Measurements from ENCODE around the gene CEP112. TPM values are rescaled to one million over a fixed set of nuclear protein-coding genes. Genes with fewer than 3 reads are reported as not detected.

CEP112 gene
- total and polyA plus RNA-seq, 7 experiments from 2014 or later: 0.08 to 2.5 (median 0.66) TPM; not detected in 1

DNA sequence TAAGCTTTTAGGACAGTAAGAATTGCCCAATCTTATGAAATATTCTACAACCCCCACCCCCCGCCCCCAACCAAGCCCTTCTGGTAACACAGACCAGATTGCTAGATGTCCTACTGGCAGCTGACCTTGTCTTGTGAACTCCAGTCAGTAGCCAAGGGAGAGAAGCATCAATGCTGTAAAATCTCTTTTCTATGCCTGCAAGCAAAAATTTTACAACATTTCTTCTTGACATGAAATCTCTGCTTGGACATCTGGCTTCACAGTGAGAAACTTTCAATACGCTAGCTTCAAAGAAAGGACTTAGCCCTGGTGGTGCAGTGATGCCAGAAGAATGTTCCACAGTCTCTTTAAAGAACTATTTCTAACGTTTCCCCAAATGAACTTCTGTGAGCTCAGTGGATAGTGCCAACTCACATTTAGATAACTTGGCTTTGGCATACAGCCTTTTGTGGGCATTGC lies 461.2 kb downstream of the CEP112 start:
- intact Hi-C loops (cut with micrococcal nuclease): no loop called here
- POLR2A ChIA-PET: no interaction called here
- H3K4me3 ChIP-seq (ENCODE audit: low read length): no peak overlapping the region
- Mint-ChIP-seq H3K4me3 (no peak overlapping the region), H3K36me3 (peaks cover 0 to 5% (median 0%) of the 10 kb centered on the region in 5 donors), H3K4me1 (peaks cover 6 to 32% (median 26%) of the 10 kb centered on the region in 7 donors), H3K27ac (no peak overlapping the region), H3K27me3 (peaks cover 0 to 4% (median 0%) of the 10 kb centered on the region in 5 donors), H3K9me3 (peaks cover 0 to 3% (median 0%) of the 10 kb centered on the region in 11 donors)
- H3K36me3 ChIP-seq (ENCODE audit: control insufficient read depth in 2 of 3, insufficient read depth in 3 of 3, low read length in 3 of 3): no peaks in the 10 kb centered on the region
- CTCF ChIA-PET: interaction anchor here (0.6 kb wide), 1 partner anchor 471 kb away, joined by 5 read pairs; no protein-coding TSS in a partner anchor
- H3K4me1 ChIP-seq (ENCODE audit: control insufficient read depth in 2 of 2, insufficient read depth in 2 of 2, low read length in 2 of 2): peaks cover 0 to 20% of the 10 kb centered on the region in 2 donors
- no peak for DNase-seq
- no peak for ATAC-seq
- no peak overlapping the region for H3K27ac ChIP-seq (ENCODE audit: low read depth, low read length)
- no peaks in the 10 kb centered on the region for H3K27me3 ChIP-seq (ENCODE audit: control insufficient read depth in 2 of 2, insufficient read depth in 2 of 2, low read length in 2 of 2)
- H3K9me3 ChIP-seq (ENCODE audit: control insufficient read depth in 2 of 3, low read length in 3 of 3): no peaks in the 10 kb centered on the region

DNA sequence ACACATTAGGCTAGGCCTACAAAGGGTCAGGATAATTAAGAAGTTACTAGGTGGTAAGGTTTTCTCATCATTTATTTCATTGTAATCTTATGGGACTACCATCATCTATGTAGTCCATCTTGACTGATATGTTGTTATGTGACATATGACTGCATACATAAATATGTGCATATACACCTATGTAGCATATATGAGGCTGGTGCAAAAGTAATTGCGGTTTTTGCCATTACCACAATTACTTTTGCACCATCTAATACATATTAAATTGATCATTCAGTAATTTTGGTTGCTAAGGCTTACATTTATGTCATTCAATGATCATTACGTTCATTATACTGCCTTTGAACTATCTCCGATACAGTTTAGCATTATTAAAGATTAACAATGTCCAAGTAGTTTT lies 462.7 kb downstream of the CEP112 start:
- no peak for ATAC-seq
- no peak overlapping the region for H3K27ac ChIP-seq (ENCODE audit: low read depth, low read length)

DNA sequence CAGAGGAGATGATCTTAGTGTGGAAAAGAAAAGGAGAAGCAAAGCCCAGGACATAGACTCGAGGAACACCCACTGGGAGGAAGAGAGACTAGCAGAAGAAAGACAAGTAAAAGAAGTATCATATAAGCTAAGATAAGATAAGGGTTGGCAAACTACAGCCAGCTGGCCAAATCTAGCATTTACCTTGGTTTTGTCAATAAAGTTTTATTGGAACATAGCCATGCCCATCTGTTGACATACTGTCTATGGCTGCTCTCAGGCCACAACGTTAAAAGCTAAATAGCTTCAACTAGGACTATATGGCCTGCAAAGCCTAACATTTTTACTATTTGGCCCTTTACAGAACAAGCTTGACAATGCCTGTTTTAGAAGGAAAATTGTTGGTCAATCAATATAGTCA lies 464.1 kb downstream of the CEP112 start:
- Histone ChIP-seq H3K27me3 (ENCODE audit: control insufficient read depth in 2 of 2, insufficient read depth in 2 of 2, low read length in 2 of 2) (no peaks in the 10 kb centered on the region), H3K36me3 (ENCODE audit: control insufficient read depth in 2 of 3, insufficient read depth in 3 of 3, low read length in 3 of 3) (no peaks in the 10 kb centered on the region), H3K27ac (ENCODE audit: low read depth, low read length) (no peak overlapping the region), H3K4me1 (ENCODE audit: control insufficient read depth in 2 of 2, insufficient read depth in 2 of 2, low read length in 2 of 2) (peaks cover 0 to 16% of the 10 kb centered on the region in 2 donors), H3K4me3 (ENCODE audit: low read length) (no peak overlapping the region), H3K9me3 (ENCODE audit: control insufficient read depth in 2 of 3, low read length in 3 of 3) (no peaks in the 10 kb centered on the region)
- Mint-ChIP-seq H3K4me3 (no peak overlapping the region), H3K4me1 (peaks cover 3 to 20% (median 19%) of the 10 kb centered on the region in 7 donors), H3K27ac (peak overlapping the region in 1 of 9 donors; percentile 25), H3K27me3 (peaks cover 0 to 4% (median 0%) of the 10 kb centered on the region in 5 donors), H3K36me3 (peaks cover 0 to 5% (median 0%) of the 10 kb centered on the region in 5 donors), H3K9me3 (peaks cover 0 to 3% (median 0%) of the 10 kb centered on the region in 11 donors)
- ChIA-PET CTCF (no interaction called here), POLR2A (no interaction called here)
- DNase-seq (no peak), ATAC-seq (no peak)
- intact Hi-C loops (cut with micrococcal nuclease): no loop called here

More for the DNA sequence above, 462.7 kb downstream of the CEP112 start:
- no peaks in the 10 kb centered on the region for H3K27me3 ChIP-seq (ENCODE audit: control insufficient read depth in 2 of 2, insufficient read depth in 2 of 2, low read length in 2 of 2)
- Mint-ChIP-seq H3K27me3 (peaks cover 0 to 4% (median 0%) of the 10 kb centered on the region in 5 donors), H3K36me3 (peaks cover 0 to 5% (median 0%) of the 10 kb centered on the region in 5 donors), H3K27ac (no peak overlapping the region), H3K4me3 (no peak overlapping the region), H3K4me1 (peaks cover 6 to 28% (median 26%) of the 10 kb centered on the region in 7 donors), H3K9me3 (peaks cover 0 to 3% (median 0%) of the 10 kb centered on the region in 11 donors)
- ChIA-PET POLR2A (no interaction called here), CTCF (interaction anchor here (0.5 to 0.7 kb wide), 2 partner anchors 31 to 37 kb away, joined by 3 to 4 read pairs; no protein-coding TSS in a partner anchor)
- no peaks in the 10 kb centered on the region for H3K36me3 ChIP-seq (ENCODE audit: control insufficient read depth in 2 of 3, insufficient read depth in 3 of 3, low read length in 3 of 3)
- peaks cover 0 to 20% of the 10 kb centered on the region in 2 donors for H3K4me1 ChIP-seq (ENCODE audit: control insufficient read depth in 2 of 2, insufficient read depth in 2 of 2, low read length in 2 of 2)
- no peaks in the 10 kb centered on the region for H3K9me3 ChIP-seq (ENCODE audit: control insufficient read depth in 2 of 3, low read length in 3 of 3)
- no peak for DNase-seq
- H3K4me3 ChIP-seq (ENCODE audit: low read length): no peak overlapping the region
- intact Hi-C loops (cut with micrococcal nuclease): no loop called here

DNA sequence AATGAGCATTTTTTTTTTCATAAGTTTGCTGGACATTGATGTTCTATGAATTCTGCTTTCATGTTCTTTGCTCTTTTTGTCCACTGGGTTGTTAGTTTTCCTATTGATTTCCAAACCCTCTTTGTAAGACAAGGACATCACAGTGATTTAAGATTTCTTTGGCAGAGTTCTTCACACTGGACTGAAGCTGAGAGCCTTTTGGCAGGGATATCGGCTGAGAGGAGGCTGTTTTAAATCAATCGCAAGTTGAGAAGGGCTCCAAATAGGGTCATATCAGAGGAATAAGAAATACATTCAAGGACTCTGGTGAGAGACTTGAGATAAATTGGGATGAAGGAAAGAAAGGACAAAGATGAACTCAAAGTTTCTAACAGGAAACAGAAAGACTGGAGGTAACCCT lies 464.7 kb downstream of the CEP112 start:
- Histone ChIP-seq H3K27me3 (ENCODE audit: control insufficient read depth in 2 of 2, insufficient read depth in 2 of 2, low read length in 2 of 2) (no peaks in the 10 kb centered on the region), H3K9me3 (ENCODE audit: control insufficient read depth in 2 of 3, low read length in 3 of 3) (no peaks in the 10 kb centered on the region), H3K36me3 (ENCODE audit: control insufficient read depth in 2 of 3, insufficient read depth in 3 of 3, low read length in 3 of 3) (no peaks in the 10 kb centered on the region), H3K4me3 (ENCODE audit: low read length) (no peak overlapping the region), H3K27ac (ENCODE audit: low read depth, low read length) (no peak overlapping the region), H3K4me1 (ENCODE audit: control insufficient read depth in 2 of 2, insufficient read depth in 2 of 2, low read length in 2 of 2) (peaks cover 0 to 10% of the 10 kb centered on the region in 2 donors)
- H3K4me1 Mint-ChIP-seq: peaks cover 0 to 14% (median 13%) of the 10 kb centered on the region in 7 donors
- H3K36me3 Mint-ChIP-seq: peaks cover 0 to 5% (median 0%) of the 10 kb centered on the region in 5 donors
- H3K9me3 Mint-ChIP-seq: peaks cover 0 to 3% (median 0%) of the 10 kb centered on the region in 11 donors
- peaks cover 0 to 4% (median 0%) of the 10 kb centered on the region in 5 donors for H3K27me3 Mint-ChIP-seq
- ChIA-PET CTCF (no interaction called here), POLR2A (no interaction called here)
- no peak for DNase-seq
- H3K27ac Mint-ChIP-seq: no peak overlapping the region
- intact Hi-C loops (cut with micrococcal nuclease): no loop called here
- H3K4me3 Mint-ChIP-seq: no peak overlapping the region
- no peak for ATAC-seq

DNA sequence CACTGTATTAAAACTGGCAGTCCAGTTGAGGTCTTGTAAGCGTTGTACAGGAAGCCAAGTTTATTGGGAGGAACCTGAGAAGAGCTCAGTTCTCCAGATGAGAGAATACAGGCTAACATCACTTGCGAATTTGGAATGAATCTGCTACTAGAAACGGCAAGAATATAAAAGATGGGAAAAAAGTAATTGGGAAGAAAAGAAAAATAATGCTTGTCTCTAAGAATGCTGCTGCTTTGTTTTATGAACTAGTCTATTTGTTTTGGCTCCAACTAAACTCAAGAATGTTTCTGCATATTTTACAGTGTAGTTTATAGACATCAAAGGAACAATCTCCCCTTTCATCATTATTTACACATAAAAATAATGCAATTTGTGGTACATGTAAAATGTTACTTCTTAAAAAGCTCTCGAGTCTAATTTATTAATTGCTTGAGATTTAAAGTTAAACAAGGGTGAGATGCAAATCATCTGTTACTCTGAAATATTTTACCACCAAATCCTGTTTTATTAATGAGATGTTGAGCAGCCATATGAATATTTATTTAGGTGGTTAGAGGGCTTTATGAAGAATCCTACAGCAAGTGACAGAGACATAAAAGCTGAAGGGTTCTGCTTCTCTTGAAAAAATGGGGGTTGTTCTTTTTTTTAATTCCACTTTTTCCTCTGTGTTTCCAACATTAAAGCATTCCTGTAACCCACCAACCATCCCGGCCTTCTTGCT lies 468.3 kb downstream of the CEP112 start:
- CTCF ChIA-PET: no interaction called here
- H3K4me1 Mint-ChIP-seq: peaks cover 0 to 2% (median 0%) of the 10 kb centered on the region in 7 donors
- intact Hi-C loops (cut with micrococcal nuclease): no loop called here
- Histone ChIP-seq H3K4me3 (ENCODE audit: low read length) (no peak overlapping the region), H3K36me3 (ENCODE audit: control insufficient read depth in 2 of 3, insufficient read depth in 3 of 3, low read length in 3 of 3) (no peaks in the 10 kb centered on the region), H3K9me3 (ENCODE audit: control insufficient read depth in 2 of 3, low read length in 3 of 3) (no peaks in the 10 kb centered on the region), H3K27me3 (ENCODE audit: control insufficient read depth in 2 of 2, insufficient read depth in 2 of 2, low read length in 2 of 2) (no peaks in the 10 kb centered on the region), H3K27ac (ENCODE audit: low read depth, low read length) (no peak overlapping the region), H3K4me1 (ENCODE audit: control insufficient read depth in 2 of 2, insufficient read depth in 2 of 2, low read length in 2 of 2) (no peaks in the 10 kb centered on the region)
- POLR2A ChIA-PET: no interaction called here
- no peak for DNase-seq
- H3K27me3 Mint-ChIP-seq: peaks cover 0 to 9% (median 1%) of the 10 kb centered on the region in 5 donors
- no peaks in the 10 kb centered on the region for H3K9me3 Mint-ChIP-seq
- no peak overlapping the region for H3K4me3 Mint-ChIP-seq
- H3K36me3 Mint-ChIP-seq: peaks cover 0 to 5% (median 0%) of the 10 kb centered on the region in 5 donors
- H3K27ac Mint-ChIP-seq: no peak overlapping the region
- ATAC-seq: no peak

DNA sequence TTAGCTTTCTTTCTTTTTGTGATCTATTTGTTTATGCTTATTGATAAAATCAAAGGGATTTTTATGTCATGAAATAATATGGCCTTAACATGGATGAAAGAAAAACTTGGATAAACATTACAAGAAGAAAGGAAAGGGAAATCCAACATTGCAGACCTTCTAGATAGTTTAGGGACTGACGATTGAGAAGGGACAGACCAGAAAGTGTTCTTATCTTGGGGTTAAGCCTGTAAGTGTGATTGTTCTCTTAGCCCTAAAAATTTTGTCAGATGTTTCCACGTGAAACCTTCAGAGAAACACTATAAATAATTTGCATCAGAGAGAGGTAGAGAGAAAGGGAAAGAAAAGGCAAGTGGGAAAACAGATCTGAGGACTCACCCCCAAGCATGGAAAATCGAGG lies 473.3 kb downstream of the CEP112 start:
- DNase-seq (no peak), ATAC-seq (no peak)
- H3K36me3 ChIP-seq (ENCODE audit: control insufficient read depth in 2 of 3, insufficient read depth in 3 of 3, low read length in 3 of 3): no peaks in the 10 kb centered on the region
- H3K27me3 Mint-ChIP-seq: peaks cover 0 to 5% (median 2%) of the 10 kb centered on the region in 5 donors
- H3K36me3 Mint-ChIP-seq: no peaks in the 10 kb centered on the region
- H3K27ac ChIP-seq (ENCODE audit: low read depth, low read length): no peak overlapping the region
- intact Hi-C loops (cut with micrococcal nuclease): no loop called here
- no peak overlapping the region for H3K4me3 Mint-ChIP-seq
- no peak overlapping the region for H3K27ac Mint-ChIP-seq
- H3K9me3 Mint-ChIP-seq: no peaks in the 10 kb centered on the region
- H3K27me3 ChIP-seq (ENCODE audit: control insufficient read depth in 2 of 2, insufficient read depth in 2 of 2, low read length in 2 of 2): no peaks in the 10 kb centered on the region
- H3K9me3 ChIP-seq (ENCODE audit: control insufficient read depth in 2 of 3, low read length in 3 of 3): no peaks in the 10 kb centered on the region
- ChIA-PET CTCF (no interaction called here), POLR2A (no interaction called here)
- H3K4me3 ChIP-seq (ENCODE audit: low read length): no peak overlapping the region
- no peaks in the 10 kb centered on the region for H3K4me1 ChIP-seq (ENCODE audit: control insufficient read depth in 2 of 2, insufficient read depth in 2 of 2, low read length in 2 of 2)
- no peaks in the 10 kb centered on the region for H3K4me1 Mint-ChIP-seq
